Fibroblast of lung (primary cell): Measurements from ENCODE around the gene OIP5.

ENCODE experiments used
- CTCF ChIP-seq, 2 donors: IDR thresholded peaks in 1 of 2; conservative IDR thresholded peaks in 1 of 2; 1 replicate in 1 of 2; 2 replicates in 1 of 2; pipeline ENCODE4 v1.5.1; 2011 to 2012; ENCODE audit warnings: low read length in 2 of 2, control low read depth in 1 of 2, inconsistent platforms in 1 of 2, low read depth in 1 of 2, mild to moderate bottlenecking in 1 of 2
- EZH2 ChIP-seq: IDR thresholded peaks from 2 replicates; pipeline ENCODE4 v1.5.1; 2012; ENCODE audit warnings: low read length, control low read depth, mild to moderate bottlenecking; ENCODE audit errors: missing control alignments

DNA sequence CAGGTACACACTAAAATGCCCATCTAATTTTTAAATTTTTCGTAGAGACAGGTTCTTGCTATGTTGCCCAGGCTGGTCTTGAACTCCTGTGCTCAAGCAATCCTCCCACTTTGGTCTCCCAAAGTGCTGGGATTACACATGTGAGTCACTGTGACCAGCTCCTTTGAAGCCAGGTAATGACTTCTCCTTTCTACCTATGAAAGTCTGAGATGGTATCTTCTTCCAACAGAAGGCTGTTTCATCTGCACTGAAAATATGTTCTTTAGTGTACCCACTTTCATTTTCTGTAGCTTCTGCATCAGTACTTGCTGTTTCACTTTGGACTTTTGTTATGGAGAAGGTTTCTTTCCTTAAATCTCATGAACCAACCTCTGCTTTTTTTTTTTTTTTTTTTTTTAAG, 8.8 kb downstream of the OIP5 start:
- TF ChIP-seq CTCF (conservative IDR thresholded peaks at IDR 0.05 in 1 of 2, IDR thresholded peaks at IDR 0.05 in 1 of 2; ENCODE audit: low read depth in 1 of 2, low read length in 2 of 2) = no peak
- no peak for TF ChIP-seq EZH2
